A549 (cell line): ENCODE measurements around the gene CER1. TPM values are rescaled to one million over a fixed set of nuclear protein-coding genes. Genes with fewer than 3 reads are reported as not detected.

Experiments
- ATAC-seq, 2 experiments: fragments of 200-7000 bp in 1 of 2; fragments of >200 bp in 1 of 2; cut with Nextera tagmentation in 1 of 2; cut with Tn5 transposase in 1 of 2; 3 replicates each; pipeline versions ENCODE4 v1.8.0 to v1.9.1; 2018 to 2020; ENCODE audit warnings: mild to moderate bottlenecking in 1 of 2, moderate library complexity in 1 of 2
- CTCF ChIA-PET: fragments of 300-600 bp; sonication (Branson Sonifier 250); formaldehyde crosslinking; extraction: SDS; loops from one replicate; lab custom pipeline; 2021; ENCODE audit warnings: antibody characterized with exemption, inconsistent platforms; lab: Yijun Ruan, JAX
- POLR2A ChIA-PET: fragments of 350-600 bp; formaldehyde crosslinking; extraction: SDS; loops from one replicate; lab custom pipeline; 2021; ENCODE audit warnings: antibody characterized with exemption, inconsistent platforms; lab: Yijun Ruan, JAX
- DNase-seq, 2 experiments: peaks; one replicate each; pipeline versions ENCODE4 v3.0.0 to v3.0.0-alpha.2; 2011 to 2016; ENCODE audit warnings: low read depth in 1 of 2, low spot score in 1 of 2
- FAIRE-seq: peaks from 2 replicates; lab custom pipeline; 2011; peaks lifted over from hg19 to GRCh38; lab: Jason Lieb, UNC
- H3K27ac ChIP-seq, 2 experiments: fragments of >200 bp; sonication (Bioruptor Twin); formaldehyde crosslinking; 3 replicates each; pipeline ENCODE4 v1.5.1; 2016 to 2017
- H3K4me1 ChIP-seq: fragments of >200 bp; sonication (Bioruptor Twin); formaldehyde crosslinking; 3 replicates; pipeline ENCODE4 v1.6.1; 2016
- H3K4me2 ChIP-seq: fragments of >200 bp; sonication (Bioruptor Twin); formaldehyde crosslinking; 3 replicates; pipeline ENCODE4 v1.6.1; 2016
- H3K4me3 ChIP-seq: fragments of >200 bp; sonication (Bioruptor Twin); formaldehyde crosslinking; 3 replicates; pipeline ENCODE4 v1.5.1; 2016
- H3K9me3 ChIP-seq: fragments of >200 bp; sonication (Bioruptor Twin); formaldehyde crosslinking; 3 replicates; pipeline ENCODE4 v1.6.1; 2016
- ATOH8 ChIP-seq: fragments of 250-450 bp; sonication (Bioruptor Pico); IDR thresholded peaks from 2 replicates; pipeline ENCODE4 v1.5.0; 2020; ENCODE audit warnings: low read depth, mild to moderate bottlenecking, moderate library complexity
- CBX2 ChIP-seq: fragments of 200-600 bp; sonication (generic); IDR thresholded peaks from 2 replicates; pipeline ENCODE4 v1.6.1; 2016; ENCODE audit warnings: low read depth, mild to moderate bottlenecking, borderline replicate concordance
- CEBPB ChIP-seq, 2 experiments: fragments of >200 bp in 1 of 2; sonication (Bioruptor Twin) in 1 of 2; formaldehyde crosslinking in 1 of 2; IDR thresholded peaks; 2 replicates each; pipeline ENCODE4 v1.6.1; 2012 to 2016
- ELK1 ChIP-seq: fragments of 150-350 bp; IDR thresholded peaks from 2 replicates; pipeline ENCODE4 v1.6.1; 2014; ENCODE audit warnings: low read depth, mild to moderate bottlenecking, low read length
- ESRRA ChIP-seq: fragments of 150-350 bp; IDR thresholded peaks from 2 replicates; pipeline ENCODE4 v1.6.1; 2014; ENCODE audit warnings: mild to moderate bottlenecking, low read length, borderline replicate concordance
- GATA3 ChIP-seq: IDR thresholded peaks from 2 replicates; pipeline ENCODE4 v1.6.1; 2012; ENCODE audit warnings: borderline replicate concordance
- KDM1A ChIP-seq: fragments of 200-600 bp; sonication (generic); IDR thresholded peaks from 2 replicates; pipeline ENCODE4 v1.6.1; 2016; ENCODE audit warnings: low read depth, mild to moderate bottlenecking
- MAFK ChIP-seq: fragments of 450-650 bp; IDR thresholded peaks from 2 replicates; pipeline ENCODE4 v1.6.1; 2014; ENCODE audit not compliant: partially characterized antibody
- MYC ChIP-seq: IDR thresholded peaks from 2 replicates; pipeline ENCODE4 v1.6.1; 2012; ENCODE audit warnings: mild to moderate bottlenecking, inconsistent platforms, low read length, improper control_type of control experiment, borderline replicate concordance
- RAD21 ChIP-seq, 2 experiments: fragments of >200 bp in 1 of 2; sonication (Bioruptor Twin) in 1 of 2; formaldehyde crosslinking in 1 of 2; IDR thresholded peaks in 1 of 2; conservative IDR thresholded peaks in 1 of 2; 2 replicates in 1 of 2; 3 replicates in 1 of 2; pipeline ENCODE4 v1.6.1; 2012 to 2018; ENCODE audit warnings: inconsistent platforms in 1 of 2
- REST ChIP-seq: fragments of 200-600 bp; sonication (generic); IDR thresholded peaks from 2 replicates; pipeline ENCODE4 v1.6.1; 2016; ENCODE audit warnings: antibody characterized with exemption, mild to moderate bottlenecking, moderate library complexity
- TFCP2L1 ChIP-seq: fragments of 250-450 bp; sonication (Bioruptor Pico); IDR thresholded peaks from 2 replicates; pipeline ENCODE4 v1.5.0; 2021; ENCODE audit warnings: mild to moderate bottlenecking
- ZNF302 ChIP-seq: fragments of 250-450 bp; sonication (Bioruptor Pico); IDR thresholded peaks from 2 replicates; pipeline ENCODE4 v1.9.0; 2021; ENCODE audit warnings: inconsistent platforms, mild to moderate bottlenecking, moderate library complexity
- WGBS: methylation state at CpG from one replicate; pipeline ENCODE4 v1.1.6; 2017; ENCODE audit errors: missing lambda C conversion rate; 5-methylcytosine and 5-hydroxymethylcytosine counted together
- polyA minus RNA-seq: library from RNA; depleted of rRNA, polyadenylated mRNA; stranded (reverse); fragments of >200 nt; gene quantifications from 2 replicates; pipeline ENCODE4 v1.2.3, GENCODE V29; 2011; rRNA and poly(A)+ RNA removed
- polyA plus RNA-seq, 4 experiments: library from polyadenylated mRNA; depleted of rRNA in 3 of 4; stranded (reverse); fragments of >200 nt; fragmentation: RNase III in 1 of 4; extraction: RNeasy Plus Mini Kit Qiagen cat#74134 plus additional on column Dnase treatment in 1 of 4; gene quantifications; 2 replicates in 3 of 4; 3 replicates in 1 of 4; pipeline ENCODE4 v1.2.3, GENCODE V29; 2011 to 2017

The CER1 gene
- polyA plus RNA-seq (2011; rRNA removed) (not detected in 2 replicates), polyA plus RNA-seq (2017; fragmentation: RNase III; extraction: RNeasy Plus Mini Kit Qiagen cat#74134 plus additional on column Dnase treatment) (not detected in 3 replicates), polyA minus RNA-seq (not detected in 2 replicates)
- not detected in 2 replicates for polyA plus RNA-seq (2012; cell fraction: cytosol; rRNA removed)
- polyA plus RNA-seq (2012; cell fraction: nucleus; rRNA removed): not detected in 2 replicates

GRCh38 chr9:14722391-14723035 is at the start of gene CER1:
CER1 (minus strand) TSS chr9:14722733; CDS start chr9:14722672, 61 bp downstream.
- ChIA-PET CTCF (interaction anchor here (1.0 kb wide), 1 partner anchor 47 kb away, joined by 3 read pairs; no protein-coding TSS in a partner anchor), POLR2A (no interaction called here)
- no peak for TF ChIP-seq TFCP2L1 (CRISPR knock-in tag)
- no peak for TF ChIP-seq ESRRA
- no peak for TF ChIP-seq CEBPB (IDR thresholded peaks at IDR 0.05)
- no peak for TF ChIP-seq CBX2
- no peak for TF ChIP-seq MYC
- TF ChIP-seq GATA3: no peak
- FAIRE-seq (no peak), DNase-seq (no peak), ATAC-seq (no peak)
- no peaks in the 10 kb centered on the region for H3K4me1 ChIP-seq
- H3K9me3 ChIP-seq: no peaks in the 10 kb centered on the region
- 28% methylated on average over 7 of the region's 7 CpGs for WGBS
- no peak within 1 kb of the TSS for H3K4me2 ChIP-seq
- no peak within 1 kb of the TSS for H3K27ac ChIP-seq
- no peak within 1 kb of the TSS for H3K4me3 ChIP-seq

GRCh38 chr9:14770592-14770991 is 48.1 kb upstream of the CER1 start:
- Histone ChIP-seq H3K4me2 (no peak overlapping the region), H3K9me3 (no peaks in the 10 kb centered on the region), H3K4me3 (no peak overlapping the region), H3K27ac (no peak overlapping the region), H3K4me1 (no peaks in the 10 kb centered on the region)
- FAIRE-seq (no peak), ATAC-seq (no peak), DNase-seq (no peak)
- POLR2A ChIA-PET: no interaction called here
- TF ChIP-seq REST (no peak), ATOH8 (CRISPR knock-in tag) (no peak), KDM1A (no peak), ELK1 (no peak), MAFK (no peak)
- 25% methylated on average over 7 of the region's 7 CpGs for WGBS
- CTCF ChIA-PET: interaction anchor here (0.6 to 1.7 kb wide), 3 partner anchors 29 to 1736 kb away, joined by 3 to 4 read pairs (median 3); no protein-coding TSS in a partner anchor

- TF ChIP-seq REST: no peak
- TF ChIP-seq RAD21 (conservative IDR thresholded peaks at IDR 0.05 in 1 of 2, IDR thresholded peaks at IDR 0.05 in 1 of 2): peak; percentile 48 to 63; a peak in 4 of 5 replicates
- TF ChIP-seq ZNF302: no peak
- DNase-seq: peak in 1 of 2 experiments; percentile 57
- ChIA-PET POLR2A (no interaction called here), CTCF (interaction anchor here (0.5 to 2.8 kb wide), 37 partner anchors 10 to 1735 kb away, joined by 3 to 29 read pairs (median 5); partner anchors contain the start of gene CER1)
- no peaks in the 10 kb centered on the region for H3K4me1 ChIP-seq
- ATAC-seq: peak; percentile 75 to 81; a peak in 5 of 6 replicates
- no peak overlapping the region for H3K4me3 ChIP-seq
- H3K27ac ChIP-seq: no peak overlapping the region
- no peak for FAIRE-seq
- WGBS: 3% methylated on average over 3 of the region's 3 CpGs
- peak overlapping the region; percentile 84; the same call in 1 of the 3 replicates for H3K4me2 ChIP-seq
- H3K9me3 ChIP-seq: no peaks in the 10 kb centered on the region
These were observed 46.7 kb upstream of the CER1 start for GRCh38 chr9:14769230-14769571.
